ENCODE data around the gene PNMT.
"Not testable (repeated sequence)": the region's sequence is repeated elsewhere in the genome, so short reads cannot be mapped to it uniquely, and the experiment has no call there.

The PNMT gene

DNA sequence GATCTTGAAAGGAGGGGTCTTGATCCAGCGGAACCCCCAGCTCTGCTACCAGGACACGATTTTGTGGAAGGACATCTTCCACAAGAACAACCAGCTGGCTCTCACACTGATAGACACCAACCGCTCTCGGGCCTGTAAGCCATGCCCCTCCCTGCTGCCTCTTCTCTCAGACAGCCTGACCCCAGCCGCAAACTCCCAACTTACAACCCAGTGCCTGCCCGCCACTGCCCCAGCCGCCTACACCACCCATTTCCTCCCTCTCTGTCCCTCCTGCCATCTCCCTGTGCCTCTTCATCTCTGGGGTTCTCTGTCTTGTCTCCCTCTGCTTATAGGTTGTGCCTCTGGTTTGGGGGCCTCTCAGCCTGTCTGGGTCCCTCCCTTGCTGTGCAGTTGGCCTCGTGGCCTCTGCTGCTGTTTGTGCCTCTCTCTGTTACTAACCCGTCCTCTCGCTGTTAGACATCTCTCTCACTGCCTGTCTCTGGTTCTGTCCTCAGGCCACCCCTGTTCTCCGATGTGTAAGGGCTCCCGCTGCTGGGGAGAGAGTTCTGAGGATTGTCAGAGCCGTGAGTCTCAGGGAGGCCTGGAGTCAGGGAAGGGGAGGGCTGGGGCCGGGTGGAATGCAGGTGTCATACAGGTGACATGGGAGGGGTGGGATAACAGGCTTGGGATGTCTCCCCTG, 41.2 kb downstream of the PNMT start:
- DNase-seq (ENCODE audit: low read depth): no peak

DNA sequence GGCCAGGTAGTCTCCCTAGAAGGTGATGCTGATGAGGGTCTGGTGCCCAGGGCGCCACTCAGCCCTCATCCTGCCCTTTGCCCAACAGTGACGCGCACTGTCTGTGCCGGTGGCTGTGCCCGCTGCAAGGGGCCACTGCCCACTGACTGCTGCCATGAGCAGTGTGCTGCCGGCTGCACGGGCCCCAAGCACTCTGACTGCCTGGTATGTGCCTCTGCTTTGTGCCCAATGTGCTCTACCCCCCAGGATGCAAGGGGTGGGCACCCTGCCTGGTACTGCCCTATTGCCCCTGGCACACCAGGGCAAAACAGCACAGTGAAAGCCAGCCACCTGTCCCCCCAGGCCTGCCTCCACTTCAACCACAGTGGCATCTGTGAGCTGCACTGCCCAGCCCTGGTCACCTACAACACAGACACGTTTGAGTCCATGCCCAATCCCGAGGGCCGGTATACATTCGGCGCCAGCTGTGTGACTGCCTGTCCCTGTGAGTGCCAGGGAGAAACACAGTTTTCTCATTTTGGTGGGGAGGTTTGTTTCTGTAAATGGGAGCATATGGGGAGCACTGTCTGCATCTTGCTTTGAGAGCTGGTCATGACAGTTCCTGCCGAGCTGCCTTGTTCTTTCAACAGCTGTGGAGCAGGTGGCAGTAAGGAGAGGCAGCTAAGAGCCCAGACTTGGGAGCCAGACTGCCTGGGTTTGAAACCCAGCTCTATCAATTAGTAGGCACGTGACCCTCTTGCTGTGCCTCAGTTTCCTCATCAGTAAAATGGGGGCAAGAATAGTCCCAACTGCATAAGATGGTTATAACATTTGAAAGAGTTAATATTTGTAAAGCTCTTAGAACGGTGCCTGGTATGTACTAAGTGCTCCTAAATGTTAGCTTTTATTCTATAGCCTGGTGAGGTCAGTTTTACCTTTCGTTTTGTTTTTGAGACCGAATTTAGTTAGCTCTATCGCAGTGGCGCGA, 42.0 kb downstream of the PNMT start:
- DNase-seq (ENCODE audit: low read depth): no peak

DNA sequence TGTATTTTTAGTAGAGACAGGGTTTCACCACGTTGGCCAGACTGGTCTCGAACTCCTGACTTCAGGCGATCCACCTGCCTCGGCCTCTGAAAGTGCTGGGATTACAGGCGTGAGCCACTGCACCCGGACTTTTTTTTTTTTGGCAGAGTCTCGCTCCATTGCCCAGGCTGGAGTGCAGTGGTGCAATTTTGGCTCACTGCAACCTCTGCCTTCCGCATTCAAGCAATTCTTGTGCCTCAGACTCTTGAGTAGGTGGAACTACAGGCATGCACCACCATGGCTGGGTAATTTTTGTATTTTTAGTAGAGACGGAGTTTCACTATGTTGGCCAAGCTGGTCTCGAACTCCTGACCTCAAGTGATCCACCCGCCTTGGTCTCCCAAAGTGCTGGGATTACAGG, 42.8 kb downstream of the PNMT start:
- not testable (repeated sequence) for DNase-seq (ENCODE audit: low read depth)

DNA sequence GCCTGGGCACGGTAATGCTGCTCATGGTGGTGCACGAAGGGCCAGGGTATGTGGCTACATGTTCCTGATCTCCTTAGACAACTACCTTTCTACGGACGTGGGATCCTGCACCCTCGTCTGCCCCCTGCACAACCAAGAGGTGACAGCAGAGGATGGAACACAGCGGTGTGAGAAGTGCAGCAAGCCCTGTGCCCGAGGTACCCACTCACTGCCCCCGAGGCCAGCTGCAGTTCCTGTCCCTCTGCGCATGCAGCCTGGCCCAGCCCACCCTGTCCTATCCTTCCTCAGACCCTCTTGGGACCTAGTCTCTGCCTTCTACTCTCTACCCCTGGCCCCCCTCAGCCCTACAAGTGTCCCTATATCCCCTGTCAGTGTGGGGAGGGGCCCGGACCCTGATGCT, 43.6 kb downstream of the PNMT start:
- DNase-seq (ENCODE audit: low read depth): no peak

DNA sequence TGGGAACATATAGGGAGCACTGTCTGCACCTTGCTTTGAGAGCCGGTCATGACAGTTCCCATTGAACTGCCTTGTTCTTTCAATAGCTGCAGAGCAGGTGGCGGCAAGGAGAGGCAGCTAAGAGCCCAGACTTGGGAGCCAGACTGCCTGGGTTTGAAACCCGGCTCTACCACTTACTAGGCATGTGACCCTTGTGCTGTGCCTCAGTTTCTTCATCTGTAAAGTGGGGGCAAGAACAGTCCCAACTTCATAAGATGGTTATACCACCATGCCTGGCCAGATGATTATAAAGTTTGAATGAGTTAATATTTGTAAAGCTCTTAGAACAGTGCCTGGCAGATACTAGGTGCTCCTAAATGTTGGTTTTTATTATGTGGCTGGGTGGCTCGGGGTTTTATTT, 46.0 kb downstream of the PNMT start:
- no peak for DNase-seq (ENCODE audit: low read depth)

DNA sequence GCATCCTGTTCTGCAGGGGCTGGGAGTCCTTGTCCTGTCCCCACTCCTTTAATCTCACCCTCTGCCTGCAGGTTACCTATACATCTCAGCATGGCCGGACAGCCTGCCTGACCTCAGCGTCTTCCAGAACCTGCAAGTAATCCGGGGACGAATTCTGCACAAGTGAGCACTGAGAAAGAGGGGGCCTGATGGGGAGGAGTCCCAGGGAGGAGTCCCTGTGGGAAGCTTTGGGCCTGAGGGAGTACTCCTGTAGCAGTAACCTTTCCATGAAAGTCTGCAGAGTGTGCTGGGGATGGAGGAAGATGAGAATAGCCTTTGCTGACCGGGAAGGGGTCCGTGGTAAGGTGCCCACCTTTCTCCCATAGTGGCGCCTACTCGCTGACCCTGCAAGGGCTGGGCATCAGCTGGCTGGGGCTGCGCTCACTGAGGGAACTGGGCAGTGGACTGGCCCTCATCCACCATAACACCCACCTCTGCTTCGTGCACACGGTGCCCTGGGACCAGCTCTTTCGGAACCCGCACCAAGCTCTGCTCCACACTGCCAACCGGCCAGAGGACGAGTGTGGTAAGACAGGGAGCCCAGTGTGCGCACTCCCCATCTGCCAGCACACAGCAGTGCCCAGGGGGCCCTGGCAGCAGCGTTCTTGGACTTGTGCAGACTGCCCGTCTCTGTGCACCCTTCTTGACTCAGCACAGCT, 47.3 kb downstream of the PNMT start:
- DNase-seq (ENCODE audit: low read depth): no peak

DNA sequence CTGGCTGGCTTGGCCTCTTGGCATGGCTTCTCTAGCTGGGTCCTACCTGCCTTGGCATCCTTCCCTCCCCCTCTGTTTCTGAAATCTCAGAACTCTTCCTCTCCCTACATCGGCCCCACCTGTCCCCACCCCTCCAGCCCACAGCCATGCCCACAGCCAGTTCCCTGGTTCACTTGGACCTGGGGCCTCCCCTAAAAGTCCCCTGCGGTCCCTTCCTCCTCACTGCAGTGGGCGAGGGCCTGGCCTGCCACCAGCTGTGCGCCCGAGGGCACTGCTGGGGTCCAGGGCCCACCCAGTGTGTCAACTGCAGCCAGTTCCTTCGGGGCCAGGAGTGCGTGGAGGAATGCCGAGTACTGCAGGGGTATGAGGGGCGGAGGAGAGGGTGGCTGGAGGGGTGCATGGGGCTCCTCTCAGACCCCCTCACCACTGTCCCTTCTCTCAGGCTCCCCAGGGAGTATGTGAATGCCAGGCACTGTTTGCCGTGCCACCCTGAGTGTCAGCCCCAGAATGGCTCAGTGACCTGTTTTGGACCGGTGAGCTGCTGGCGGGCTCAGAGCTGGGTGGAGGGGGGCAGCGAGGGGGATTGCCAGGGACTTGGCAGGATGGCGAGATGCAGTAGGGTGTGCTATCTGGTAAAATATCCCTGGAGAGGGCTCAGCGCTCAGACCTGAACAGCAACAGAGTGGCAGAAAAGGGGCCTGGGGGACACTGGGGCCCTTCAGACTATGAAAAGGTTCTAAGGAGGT, 48.0 kb downstream of the PNMT start:
- no peak for DNase-seq (ENCODE audit: low read depth)

DNA sequence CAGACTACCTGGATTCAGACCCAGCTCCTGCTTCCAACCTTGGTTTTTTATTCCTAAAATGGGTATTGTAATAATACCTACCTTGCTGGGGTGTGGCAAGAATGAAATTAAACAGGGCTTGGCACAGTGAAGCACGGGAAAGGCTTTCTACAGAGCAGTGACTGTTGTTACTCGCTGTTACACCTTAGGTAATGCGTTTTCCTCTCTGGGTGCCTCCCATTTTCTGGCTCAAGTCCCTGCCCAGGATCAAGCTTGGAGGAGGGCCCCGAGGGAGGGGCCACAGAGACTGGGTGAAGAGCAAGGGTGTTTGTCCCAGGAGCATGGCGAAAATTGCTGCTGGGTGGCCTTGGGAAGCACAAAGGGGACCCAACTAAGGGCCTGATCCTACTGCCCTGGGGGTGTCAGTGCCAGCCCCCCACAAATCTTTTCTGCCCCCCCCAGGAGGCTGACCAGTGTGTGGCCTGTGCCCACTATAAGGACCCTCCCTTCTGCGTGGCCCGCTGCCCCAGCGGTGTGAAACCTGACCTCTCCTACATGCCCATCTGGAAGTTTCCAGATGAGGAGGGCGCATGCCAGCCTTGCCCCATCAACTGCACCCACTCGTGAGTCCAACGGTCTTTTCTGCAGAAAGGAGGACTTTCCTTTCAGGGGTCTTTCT, 48.8 kb downstream of the PNMT start:
- DNase-seq (ENCODE audit: low read depth): no peak

DNA sequence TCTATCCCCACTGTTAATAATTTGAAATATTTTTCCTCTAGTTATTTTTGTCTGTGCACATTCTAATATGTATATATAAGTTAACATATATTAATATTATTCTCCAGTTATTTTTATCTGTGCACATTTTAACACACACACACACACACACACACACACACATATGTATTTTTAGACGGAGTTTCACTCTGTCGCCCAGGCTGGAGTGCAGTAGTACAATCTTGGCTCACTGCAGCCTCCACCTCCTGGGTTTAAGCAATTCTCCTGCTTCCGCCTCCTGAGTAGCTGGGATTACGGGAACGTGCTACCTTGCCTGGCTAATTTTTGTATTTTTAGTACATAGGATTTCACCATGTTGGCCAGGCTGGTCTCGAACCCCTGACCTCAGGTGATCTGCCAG, 49.4 kb downstream of the PNMT start:
- DNase-seq (ENCODE audit: low read depth): no peak

DNA sequence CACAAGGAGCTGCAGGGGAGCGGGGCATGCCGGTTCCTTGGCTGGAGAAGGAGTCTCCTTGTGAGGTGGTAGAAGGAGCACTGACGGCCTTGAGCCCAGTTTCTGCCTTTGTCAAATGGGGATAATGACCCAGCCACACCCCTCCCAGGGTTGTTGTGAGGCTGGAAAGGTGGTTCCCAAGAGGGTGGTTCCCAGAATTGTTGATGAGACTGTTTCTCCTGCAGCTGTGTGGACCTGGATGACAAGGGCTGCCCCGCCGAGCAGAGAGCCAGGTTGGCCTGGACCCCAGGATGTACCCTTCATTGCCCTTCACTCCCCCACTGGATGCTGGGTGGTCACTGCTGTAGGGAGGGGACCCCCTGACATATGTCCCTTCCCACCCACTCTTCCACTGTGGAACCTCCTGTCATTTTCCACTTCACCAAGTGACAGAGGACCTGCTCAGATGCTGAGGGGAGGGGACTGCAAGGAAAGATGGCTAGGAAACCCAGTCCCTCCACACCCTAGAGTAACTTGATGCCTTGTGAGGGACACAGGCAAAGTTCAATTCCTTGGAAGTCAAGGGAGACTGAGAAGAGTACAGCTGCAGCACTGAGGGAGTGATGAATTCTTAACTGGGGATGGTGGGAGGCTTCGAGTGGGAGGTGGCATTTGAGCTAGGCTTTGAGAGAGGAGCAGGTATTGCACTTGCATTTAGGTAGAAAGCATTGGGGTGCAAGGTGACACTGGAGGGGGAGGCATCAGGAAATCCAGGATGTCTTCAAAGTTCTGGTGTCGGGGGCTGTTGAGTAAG, 51.5 kb downstream of the PNMT start:
- DNase-seq (ENCODE audit: low read depth): no peak
